ENCODE data around the gene TATDN3.

DNA sequence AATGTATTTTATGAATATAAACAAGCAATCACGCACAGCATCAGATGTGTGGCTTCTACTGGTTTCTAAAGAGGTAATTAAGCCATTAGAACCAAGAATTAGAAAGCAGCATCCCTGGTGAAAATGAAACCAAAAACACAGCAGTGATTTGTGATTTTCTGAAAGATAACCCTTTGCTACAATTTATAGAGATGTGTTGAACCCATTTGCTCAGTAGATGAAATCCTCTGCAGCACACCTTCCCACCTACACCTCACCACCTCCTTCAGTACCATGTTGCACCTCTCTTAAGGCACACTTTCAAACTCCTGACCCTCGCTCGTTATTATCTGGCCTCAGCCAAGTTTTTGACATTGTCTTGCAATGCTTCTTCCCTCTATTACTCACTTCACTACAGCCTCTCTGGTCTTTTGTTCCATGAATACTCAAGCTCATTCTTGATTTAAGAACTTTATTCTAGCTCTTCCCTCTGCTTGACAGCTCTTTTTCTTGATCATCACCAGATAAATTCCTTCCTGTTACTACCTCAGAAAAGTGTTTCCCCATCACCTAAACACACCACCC, 38.7 kb upstream of the TATDN3 start:
- TF ChIP-seq, protein P1, sequence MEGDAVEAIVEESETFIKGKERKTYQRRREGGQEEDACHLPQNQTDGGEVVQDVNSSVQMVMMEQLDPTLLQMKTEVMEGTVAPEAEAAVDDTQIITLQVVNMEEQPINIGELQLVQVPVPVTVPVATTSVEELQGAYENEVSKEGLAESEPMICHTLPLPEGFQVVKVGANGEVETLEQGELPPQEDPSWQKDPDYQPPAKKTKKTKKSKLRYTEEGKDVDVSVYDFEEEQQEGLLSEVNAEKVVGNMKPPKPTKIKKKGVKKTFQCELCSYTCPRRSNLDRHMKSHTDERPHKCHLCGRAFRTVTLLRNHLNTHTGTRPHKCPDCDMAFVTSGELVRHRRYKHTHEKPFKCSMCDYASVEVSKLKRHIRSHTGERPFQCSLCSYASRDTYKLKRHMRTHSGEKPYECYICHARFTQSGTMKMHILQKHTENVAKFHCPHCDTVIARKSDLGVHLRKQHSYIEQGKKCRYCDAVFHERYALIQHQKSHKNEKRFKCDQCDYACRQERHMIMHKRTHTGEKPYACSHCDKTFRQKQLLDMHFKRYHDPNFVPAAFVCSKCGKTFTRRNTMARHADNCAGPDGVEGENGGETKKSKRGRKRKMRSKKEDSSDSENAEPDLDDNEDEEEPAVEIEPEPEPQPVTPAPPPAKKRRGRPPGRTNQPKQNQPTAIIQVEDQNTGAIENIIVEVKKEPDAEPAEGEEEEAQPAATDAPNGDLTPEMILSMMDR (IDR thresholded peaks at IDR 0.05) = no peak
- TF ChIP-seq POLR2A (IDR thresholded peaks at IDR 0.05) = no peak
